Prostate gland (tissue), 2 donors: ENCODE measurements around the gene PATL2. TPM values are rescaled to one million over a fixed set of nuclear protein-coding genes. Genes with fewer than 3 reads are reported as not detected.

Experiments
- DNase-seq: peaks from one replicate; pipeline ENCODE4 v3.0.0-alpha.2; 2019; ENCODE audit warnings: low spot score
- H3K27ac ChIP-seq, 2 donors: fragments of 200-600 bp; sonication (generic); 2 replicates each; pipeline ENCODE4 v1.5.1; 2017 to 2019
- H3K27me3 ChIP-seq: fragments of 200-600 bp; sonication (generic); replicated peaks from 2 replicates; pipeline ENCODE4 v1.5.1; 2019; ENCODE audit not compliant: insufficient read depth
- H3K36me3 ChIP-seq, 2 donors: fragments of 200-600 bp; sonication (generic); 1 replicate in 1 of 2; 2 replicates in 1 of 2; pipeline versions ENCODE4 v1.5.1 to v1.8.1; 2017 to 2019
- H3K4me1 ChIP-seq: fragments of 200-600 bp; sonication (generic); replicated peaks from 2 replicates; pipeline ENCODE4 v1.5.1; 2019
- H3K4me3 ChIP-seq, 2 donors: fragments of 200-600 bp; sonication (generic); 2 replicates each; pipeline ENCODE4 v1.5.1; 2017 to 2019
- H3K9me3 ChIP-seq: fragments of 200-600 bp; sonication (generic); 2 replicates; pipeline ENCODE4 v1.5.1; 2017
- CTCF ChIP-seq, 4 experiments: fragments of 200-600 bp in 2 of 4; fragments of 450-650 bp in 2 of 4; sonication (generic) in 2 of 4; IDR thresholded peaks; 1 replicate in 3 of 4; 2 replicates in 1 of 4; pipeline ENCODE4 v1.5.1; 2016 to 2019; ENCODE audit warnings: antibody characterized with exemption in 4 of 4, mild to moderate bottlenecking in 2 of 4, moderate library complexity in 2 of 4
- POLR2A ChIP-seq: fragments of 450-650 bp; IDR thresholded peaks from one replicate; pipeline ENCODE4 v1.6.1; 2016; ENCODE audit warnings: antibody characterized with exemption, mild to moderate bottlenecking
- POLR2AphosphoS5 ChIP-seq: sonication (generic); formaldehyde crosslinking; IDR thresholded peaks from one replicate; pipeline ENCODE4 v1.6.1; 2017; ENCODE audit warnings: antibody characterized with exemption
- WGBS: methylation state at CpG from one replicate; pipeline ENCODE4 v1.1.5; 2018; 5-methylcytosine and 5-hydroxymethylcytosine counted together
- intact Hi-C: fragments of 100-400 bp; cut with DNase I; formaldehyde crosslinking; loops from one replicate; pipeline ENCODE4 v1.14.2; 2022
- total RNA-seq, 2 donors: library from RNA; depleted of rRNA; stranded (reverse); fragments of >200 nt; gene quantifications; one replicate each; pipeline ENCODE4 v1.1.0, GENCODE V29; 2016

The PATL2 gene
- total RNA-seq, 2 donors from 2014 or later, result 0.77 to 1.2 TPM

DNA sequence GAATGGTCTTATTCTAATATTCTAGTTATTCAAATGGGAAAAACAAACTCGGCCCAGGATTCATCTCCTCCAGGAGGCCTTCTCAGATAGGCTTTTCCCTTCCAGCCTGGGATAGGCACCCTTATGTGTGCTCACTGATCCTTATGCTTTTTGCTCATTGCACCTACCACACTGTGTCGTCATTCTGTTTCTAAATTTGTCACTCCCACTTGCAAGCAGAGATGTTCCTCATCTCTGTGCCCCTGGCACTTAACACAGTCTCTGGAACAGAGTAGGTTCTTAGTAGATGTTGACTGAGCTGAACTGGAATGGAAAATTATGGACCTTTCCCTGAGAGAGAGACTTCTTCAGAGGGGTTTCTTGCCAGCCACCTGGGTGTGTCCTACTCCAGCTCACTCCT, 28.9 kb downstream of the PATL2 start:
- WGBS, result 93% methylated on average over 2 of the region's 2 CpGs
- no peak for DNase-seq
- Histone ChIP-seq H3K4me1 (no peaks in the 10 kb centered on the region), H3K27ac (no peak overlapping the region), H3K27me3 (no peaks in the 10 kb centered on the region), H3K9me3 (no peaks in the 10 kb centered on the region), H3K4me3 (no peak overlapping the region), H3K36me3 (no peaks in the 10 kb centered on the region)
- TF ChIP-seq CTCF (IDR thresholded peaks at IDR 0.05) (no peak), POLR2AphosphoS5 (no peak), POLR2A (no peak)
- intact Hi-C loops, result no loop called here

DNA sequence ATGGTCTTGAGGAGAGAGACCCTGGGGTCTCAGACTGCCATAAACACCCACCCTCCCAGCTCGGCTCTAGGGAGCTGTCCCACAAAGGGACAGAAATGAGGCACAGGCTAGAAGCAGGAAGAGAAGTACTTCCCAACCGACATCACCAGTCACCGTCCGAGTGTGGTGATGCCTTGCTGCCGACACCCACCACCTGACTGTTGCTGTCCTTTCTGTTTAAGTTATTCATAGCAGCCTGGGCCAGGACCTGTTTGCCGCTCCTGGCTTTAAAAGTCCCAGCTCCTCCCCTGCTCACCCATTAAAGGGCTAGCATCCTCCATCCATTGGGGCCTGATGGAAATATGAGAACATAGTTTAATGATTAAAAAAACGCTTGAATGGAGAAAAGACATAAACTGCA, 34.4 kb downstream of the PATL2 start:
- intact Hi-C loops, result no loop called here
- Histone ChIP-seq H3K4me3 (no peak overlapping the region), H3K27ac (no peak overlapping the region), H3K27me3 (no peaks in the 10 kb centered on the region), H3K9me3 (no peaks in the 10 kb centered on the region), H3K4me1 (no peaks in the 10 kb centered on the region), H3K36me3 (no peaks in the 10 kb centered on the region)
- DNase-seq, result no peak
- WGBS, result 44% methylated on average over 7 of the region's 7 CpGs
- TF ChIP-seq POLR2AphosphoS5 (no peak), CTCF (IDR thresholded peaks at IDR 0.05) (no peak), POLR2A (no peak)

GRCh38 chr15:44675911-44676310, 35.2 kb downstream of the PATL2 start:
- no peaks in the 10 kb centered on the region for H3K36me3 ChIP-seq
- no peak overlapping the region for H3K4me3 ChIP-seq
- WGBS, result 89% methylated on average over 5 of the region's 5 CpGs
- H3K9me3 ChIP-seq, result no peaks in the 10 kb centered on the region
- DNase-seq, result no peak
- H3K27me3 ChIP-seq, result no peaks in the 10 kb centered on the region
- intact Hi-C loops, result no loop called here
- no peak overlapping the region for H3K27ac ChIP-seq
- TF ChIP-seq POLR2A (no peak), CTCF (IDR thresholded peaks at IDR 0.05) (no peak), POLR2AphosphoS5 (no peak)
- no peaks in the 10 kb centered on the region for H3K4me1 ChIP-seq

DNA sequence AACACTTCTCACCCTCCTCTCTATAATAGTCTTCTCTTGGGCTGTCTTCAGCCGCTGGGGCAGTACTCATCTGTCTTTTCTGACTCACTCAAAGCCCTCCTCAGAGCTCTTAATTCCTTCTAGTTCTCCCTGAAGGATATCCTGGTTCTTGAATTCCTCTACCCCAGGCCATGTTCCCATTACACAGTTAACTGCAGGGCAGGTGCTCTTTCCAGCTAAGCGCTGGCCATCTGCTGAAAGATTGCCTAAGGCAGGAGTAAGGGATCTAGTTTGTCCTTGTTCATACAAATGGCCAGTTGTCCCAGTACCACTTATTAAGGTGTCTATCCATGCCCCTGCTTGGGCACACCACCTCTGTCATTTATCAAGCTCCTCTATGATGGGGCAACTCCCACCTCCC, 37.5 kb downstream of the PATL2 start:
- Histone ChIP-seq H3K4me3 (no peak overlapping the region), H3K36me3 (no peaks in the 10 kb centered on the region), H3K4me1 (no peaks in the 10 kb centered on the region), H3K27ac (no peak overlapping the region), H3K9me3 (no peaks in the 10 kb centered on the region), H3K27me3 (no peaks in the 10 kb centered on the region)
- WGBS, result 94% methylated on average over 2 of the region's 2 CpGs
- TF ChIP-seq POLR2AphosphoS5 (no peak), POLR2A (no peak), CTCF (IDR thresholded peaks at IDR 0.05) (no peak)
- intact Hi-C loops, result no loop called here
- DNase-seq, result no peak

- Histone ChIP-seq H3K4me3 (no peak overlapping the region), H3K27me3 (no peaks in the 10 kb centered on the region), H3K9me3 (no peaks in the 10 kb centered on the region), H3K27ac (no peak overlapping the region), H3K36me3 (no peaks in the 10 kb centered on the region), H3K4me1 (no peaks in the 10 kb centered on the region)
- 83% methylated on average over 6 of the region's 6 CpGs for WGBS
- TF ChIP-seq POLR2A (no peak), CTCF (IDR thresholded peaks at IDR 0.05) (no peak), POLR2AphosphoS5 (no peak)
- no peak for DNase-seq
- intact Hi-C loops, result no loop called here
Observed at GRCh38 chr15:44670087-44670950, 40.8 kb downstream of the PATL2 start.
